H1 (cell line): ENCODE results near the gene ITGA5. TPM values are rescaled to one million over a fixed set of nuclear protein-coding genes. Genes with fewer than 3 reads are reported as not detected.

Experiments
- CTCF ChIA-PET: fragments of 300-600 bp; sonication (Branson Sonifier 250); formaldehyde crosslinking; loops from one replicate; lab custom pipeline; 2021; ENCODE audit not compliant: partially characterized antibody; lab: Charles Lee
- POLR2A ChIA-PET: fragments of 300-600 bp; sonication (Branson Sonifier 250); formaldehyde crosslinking; loops from one replicate; lab custom pipeline; 2021; ENCODE audit warnings: inconsistent platforms; ENCODE audit not compliant: partially characterized antibody; lab: Charles Lee
- DNase-seq, 2 experiments: peaks; one replicate each; pipeline versions ENCODE4 v3.0.0 to v3.0.0-alpha.2; 2010 to 2022; ENCODE audit warnings: low spot score in 2 of 2, low read depth in 1 of 2, mixed read lengths in 1 of 2
- FAIRE-seq: peaks from 2 replicates; lab custom pipeline; 2011; peaks lifted over from hg19 to GRCh38; lab: Jason Lieb, UNC
- H2AFZ ChIP-seq: 2 replicates; pipeline ENCODE4 v1.8.1; 2012; ENCODE audit warnings: low read length, inconsistent platforms
- H2AK5ac ChIP-seq: 2 replicates; pipeline ENCODE4 v1.6.1; 2013; ENCODE audit warnings: low read depth, low read length
- H2BK120ac ChIP-seq: replicated peaks from 2 replicates; pipeline ENCODE3; 2013; ENCODE audit warnings: low read depth, low read length, inconsistent platforms
- H2BK12ac ChIP-seq: 2 replicates; pipeline ENCODE4 v1.6.1; 2013; ENCODE audit warnings: low read depth, low read length
- H2BK15ac ChIP-seq: 2 replicates; pipeline ENCODE4 v1.6.1; 2013; ENCODE audit warnings: low read length
- H2BK20ac ChIP-seq: 2 replicates; pipeline ENCODE4 v1.6.1; 2013; ENCODE audit warnings: low read length
- H2BK5ac ChIP-seq: 2 replicates; pipeline ENCODE4 v1.6.1; 2013; ENCODE audit warnings: low read depth, low read length
- H3K14ac ChIP-seq: 2 replicates; pipeline ENCODE4 v1.6.1; 2013; ENCODE audit warnings: inconsistent platforms; ENCODE audit not compliant: insufficient read length
- H3K18ac ChIP-seq: 2 replicates; pipeline ENCODE4 v1.6.1; 2013; ENCODE audit warnings: low read length; ENCODE audit errors: extremely low read depth
- H3K23ac ChIP-seq: 2 replicates; pipeline ENCODE4 v1.6.1; 2013; ENCODE audit warnings: inconsistent platforms; ENCODE audit not compliant: insufficient read length
- H3K23me2 ChIP-seq: 2 replicates; pipeline ENCODE4 v1.6.1; 2013; ENCODE audit warnings: low read depth, low read length
- H3K27ac ChIP-seq: 2 replicates; pipeline ENCODE4 v1.6.1; 2011; ENCODE audit warnings: low read depth, low read length, inconsistent platforms
- H3K27me3 ChIP-seq, 4 experiments: replicated peaks in 1 of 4; 1 replicate in 1 of 4; 2 replicates in 3 of 4; pipeline versions ENCODE4 v1.6.1 to v1.8.1; 2011 to 2013; ENCODE audit warnings: low read length in 3 of 4, mild to moderate bottlenecking in 3 of 4, inconsistent platforms in 2 of 4, mixed read lengths in 2 of 4, moderate library complexity in 1 of 4; ENCODE audit not compliant: control insufficient read depth in 3 of 4, insufficient read depth in 3 of 4; ENCODE audit errors: extremely low read depth in 1 of 4
- H3K36me3 ChIP-seq, 4 experiments: 2 replicates each; pipeline versions ENCODE4 v1.6.1 to v1.8.1; 2011 to 2013; ENCODE audit warnings: mild to moderate bottlenecking in 4 of 4, low read length in 3 of 4, moderate library complexity in 2 of 4, control low read depth in 1 of 4, inconsistent platforms in 1 of 4; ENCODE audit not compliant: insufficient read depth in 4 of 4, control insufficient read depth in 2 of 4
- H3K4ac ChIP-seq: replicated peaks from 2 replicates; pipeline ENCODE3; 2013; ENCODE audit warnings: low read length, low read depth, mixed read lengths, inconsistent platforms; ENCODE audit not compliant: insufficient read length
- H3K4me1 ChIP-seq, 4 experiments: replicated peaks in 1 of 4; 1 replicate in 1 of 4; 2 replicates in 3 of 4; pipeline versions ENCODE4 v1.6.1 to v1.8.1; 2011 to 2013; ENCODE audit warnings: low read length in 3 of 4, inconsistent platforms in 2 of 4, mixed read lengths in 1 of 4; ENCODE audit not compliant: insufficient read depth in 4 of 4, control insufficient read depth in 3 of 4
- H3K4me2 ChIP-seq, 2 experiments: 2 replicates each; pipeline versions ENCODE4 v1.6.1 to v1.8.1; 2011 to 2013; ENCODE audit warnings: low read depth in 2 of 2, low read length in 2 of 2, control low read depth in 1 of 2, inconsistent platforms in 1 of 2, mild to moderate bottlenecking in 1 of 2; ENCODE audit not compliant: insufficient read depth in 1 of 2
- H3K4me3 ChIP-seq, 4 experiments: fragments of 200-600, 300-600 bp in 1 of 4; sonication (generic), shearing (Covaris generic), sonication (Bioruptor Twin) in 1 of 4; 2 replicates each; pipeline versions ENCODE4 v1.5.1 to v1.8.1; 2011 to 2016; ENCODE audit warnings: low read length in 4 of 4, low read depth in 3 of 4, control low read depth in 2 of 4, inconsistent platforms in 2 of 4, mild to moderate bottlenecking in 2 of 4, mixed read lengths in 1 of 4, moderate library complexity in 1 of 4; ENCODE audit not compliant: insufficient read depth in 2 of 4; ENCODE audit errors: extremely low read depth in 1 of 4
- H3K56ac ChIP-seq: replicated peaks from 2 replicates; pipeline ENCODE3; 2013; ENCODE audit warnings: low read depth, mild to moderate bottlenecking, mixed read lengths, low read length, inconsistent platforms; ENCODE audit not compliant: insufficient read length
- H3K79me1 ChIP-seq: 2 replicates; pipeline ENCODE4 v1.6.1; 2013; ENCODE audit warnings: low read depth, low read length, control low read depth
- H3K79me2 ChIP-seq, 2 experiments: 2 replicates each; pipeline versions ENCODE4 v1.6.1 to v1.8.1; 2012 to 2013; ENCODE audit warnings: low read length in 2 of 2, mild to moderate bottlenecking in 2 of 2, inconsistent platforms in 1 of 2; ENCODE audit not compliant: insufficient read depth in 2 of 2, control insufficient read depth in 1 of 2
- H3K9ac ChIP-seq, 4 experiments: replicated peaks in 1 of 4; 1 replicate in 1 of 4; 2 replicates in 3 of 4; pipeline versions ENCODE4 v1.6.1 to v1.8.1; 2011 to 2013; ENCODE audit warnings: low read depth in 3 of 4, low read length in 3 of 4, control low read depth in 2 of 4, mild to moderate bottlenecking in 2 of 4, moderate library complexity in 2 of 4, inconsistent platforms in 1 of 4; ENCODE audit errors: extremely low read depth in 1 of 4
- H3K9me3 ChIP-seq, 2 experiments: 2 replicates each; pipeline versions ENCODE4 v1.6.1 to v1.8.1; 2012 to 2013; ENCODE audit warnings: mild to moderate bottlenecking in 2 of 2, moderate library complexity in 2 of 2, control low read depth in 1 of 2, inconsistent platforms in 1 of 2, low read depth in 1 of 2, low read length in 1 of 2, mixed read lengths in 1 of 2; ENCODE audit not compliant: insufficient read depth in 2 of 2
- H4K20me1 ChIP-seq, 2 experiments: replicated peaks in 1 of 2; 2 replicates each; pipeline versions ENCODE3 to v1.8.1; 2011 to 2013; ENCODE audit warnings: inconsistent platforms in 2 of 2, low read length in 2 of 2, mild to moderate bottlenecking in 1 of 2; ENCODE audit not compliant: insufficient read depth in 2 of 2, control insufficient read depth in 1 of 2
- H4K5ac ChIP-seq: 2 replicates; pipeline ENCODE4 v1.6.1; 2013; ENCODE audit warnings: low read length, low read depth, mixed read lengths, inconsistent platforms; ENCODE audit not compliant: insufficient read length
- H4K8ac ChIP-seq: 2 replicates; pipeline ENCODE4 v1.8.0; 2013; ENCODE audit warnings: mild to moderate bottlenecking, moderate library complexity, low read length, inconsistent platforms; ENCODE audit not compliant: insufficient read depth; ENCODE audit errors: extremely low read depth
- H4K91ac ChIP-seq: replicated peaks from 2 replicates; pipeline ENCODE3; 2013; ENCODE audit warnings: low read length, mixed read lengths, inconsistent platforms; ENCODE audit not compliant: insufficient read length
- EZH2 ChIP-seq: fragments of 200-600 bp; sonication (generic); IDR thresholded peaks from 2 replicates; pipeline ENCODE4 v1.7.1; 2012; ENCODE audit warnings: low read depth, mild to moderate bottlenecking, moderate library complexity, low read length, inconsistent platforms; ENCODE audit not compliant: severe bottlenecking
- PHF8 ChIP-seq: fragments of 200-600 bp; sonication (generic); conservative IDR thresholded peaks from 2 replicates; pipeline ENCODE4 v1.7.1; 2012; ENCODE audit warnings: low read depth, mild to moderate bottlenecking, inconsistent platforms, low read length, moderate library complexity
- TAF7 ChIP-seq: optimal IDR thresholded peaks from 2 replicates; pipeline ENCODE3; 2011; ENCODE audit warnings: low read depth, mild to moderate bottlenecking, inconsistent platforms, low read length, moderate library complexity, borderline replicate concordance
- WGBS, 2 experiments: shearing (Covaris generic) in 1 of 2; methylation state at CpG; one replicate each; pipeline versions ENCODE4 v1.1.6 to v1.1.7; 2013 to 2015; ENCODE audit warnings: low lambda C conversion rate in 2 of 2, mixed read lengths in 2 of 2, inconsistent platforms in 1 of 2, low coverage in 1 of 2, missing lambda C conversion rate in 1 of 2; ENCODE audit not compliant: insufficient replicate concordance in 2 of 2, insufficient coverage in 1 of 2, insufficient read length in 1 of 2; ENCODE audit errors: extremely low coverage in 1 of 2, missing lambda C conversion rate in 1 of 2; 5-methylcytosine and 5-hydroxymethylcytosine counted together
- polyA plus RNA-seq, 7 experiments: library from polyadenylated mRNA; depleted of rRNA in 3 of 7; stranded (reverse) in 5 of 7; unstranded in 2 of 7; fragments of >200 nt in 5 of 7; fragments of 200-250 nt in 2 of 7; gene quantifications; 1 replicate in 5 of 7; 2 replicates in 1 of 7; 4 replicates in 1 of 7; pipeline versions ENCODE4 v1.2.1 to v1.2.3, GENCODE V29; 2011 to 2013; ENCODE audit warnings: missing spikeins in 2 of 7, mixed read lengths in 2 of 7
- total RNA-seq: library from RNA; stranded (reverse); fragmentation: NEBNext Ultra II Directional; extraction: Animal tissue kit (Norgen Biotek cat#: 25700); gene quantifications from 2 replicates; pipeline ENCODE4 v1.2.1, GENCODE V29; 2021
- TF ChIP-seq, protein P1 (sequence below): IDR thresholded peaks from 2 replicates; pipeline ENCODE4 v1.6.1; 2012; ENCODE audit warnings: inconsistent platforms

Gene ITGA5
- total and polyA plus RNA-seq, 2 of the 8 experiments (the other 6 are each of a cell fraction or from before 2014, with no cell fraction given) = 11.6 to 19.4 TPM

DNA sequence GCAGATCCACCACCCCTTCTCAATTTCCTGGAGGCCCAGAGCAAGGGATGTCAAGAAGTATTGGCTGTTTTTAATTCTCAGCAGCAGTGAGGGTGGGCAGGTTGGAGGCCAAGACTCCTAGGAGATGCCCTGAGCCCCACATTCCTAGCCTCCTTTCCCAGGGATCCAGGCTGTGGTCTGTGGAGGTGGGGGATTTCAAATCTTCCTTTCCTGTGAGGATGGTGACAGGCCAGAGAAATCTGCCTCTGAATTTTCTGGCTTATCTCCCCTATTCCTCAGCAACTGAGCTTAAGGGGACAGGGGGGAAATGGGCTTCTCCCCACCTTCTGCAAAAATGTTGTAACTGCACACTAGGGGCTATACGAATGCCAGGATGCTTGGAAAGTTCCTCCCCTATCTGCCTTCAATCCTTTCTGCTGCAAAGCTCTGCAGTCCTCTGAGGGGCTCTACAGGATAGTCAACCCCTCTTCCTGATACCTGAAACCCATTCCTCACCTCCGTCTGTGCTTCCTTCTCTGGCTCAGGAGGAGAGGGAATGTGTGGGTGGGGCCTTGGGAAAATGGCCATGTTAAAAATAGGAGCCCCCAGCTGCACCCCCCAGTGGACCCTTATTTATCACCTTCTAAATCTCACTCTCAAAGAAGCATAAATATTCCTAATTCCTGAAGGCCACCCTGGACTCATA, 61.4 kb downstream of the ITGA5 start:
- ChIA-PET CTCF (interaction anchor here (1.2 to 9.2 kb wide), 15 partner anchors 10 to 142 kb away, joined by 3 to 348 read pairs (median 9); partner anchors contain the start of genes COPZ1, NFE2 and ZNF385A), POLR2A (interaction anchor here (0.6 to 9.2 kb wide), 21 partner anchors 9 to 141 kb away, joined by 3 to 133 read pairs (median 6); partner anchors contain the start of genes CBX5, COPZ1, HNRNPA1 and NFE2)
- Histone ChIP-seq H2BK120ac (peak overlapping the region; percentile 14), H3K23ac (no peak overlapping the region), H3K27ac (no peak overlapping the region), H4K20me1 (no peaks in the 10 kb centered on the region), H3K79me1 (no peaks in the 10 kb centered on the region), H3K56ac (no peak overlapping the region), H4K5ac (peak overlapping the region; percentile 14), H2BK5ac (0 out of 2 replicates have a peak overlapping the region, but pooled peaks have one; percentile 75), H3K4me1 (peaks cover 23 to 54% (median 30%) of the 10 kb centered on the region in 4 experiments), H3K14ac (no peak overlapping the region), H2BK12ac (peak overlapping the region; percentile 98; the same call in 1 of the 2 replicates), H2AK5ac (peak overlapping the region; percentile 32; the same call in 1 of the 2 replicates), H3K36me3 (no peaks in the 10 kb centered on the region), H3K9ac (no peak overlapping the region; a peak in 1 of 7 replicates), H4K8ac (no peak overlapping the region), H3K18ac (peak overlapping the region; percentile 25), H3K4ac (peak overlapping the region; percentile 8), H2BK15ac (peak overlapping the region; percentile 63; the same call in 1 of the 2 replicates), H2BK20ac (peak overlapping the region; percentile 8; the same call in 1 of the 2 replicates), H3K23me2 (peaks cover 13% of the 10 kb centered on the region), H3K9me3 (no peaks in the 10 kb centered on the region), H2AFZ (no peak overlapping the region), H3K4me2 (peak overlapping the region; percentile 88 to 92), H3K4me3 (peak overlapping the region in 3 of 4 experiments; percentile 68 to 78 (median 74); a peak in 6 of 8 replicates)
- DNase-seq = no peak
- no peak for FAIRE-seq
- no peak for TF ChIP-seq TAF7
- no peak for TF ChIP-seq EZH2
- TF ChIP-seq PHF8 = 0 out of 2 replicates have a peak, but pooled peaks have one; percentile 6
- TF ChIP-seq, protein P1, sequence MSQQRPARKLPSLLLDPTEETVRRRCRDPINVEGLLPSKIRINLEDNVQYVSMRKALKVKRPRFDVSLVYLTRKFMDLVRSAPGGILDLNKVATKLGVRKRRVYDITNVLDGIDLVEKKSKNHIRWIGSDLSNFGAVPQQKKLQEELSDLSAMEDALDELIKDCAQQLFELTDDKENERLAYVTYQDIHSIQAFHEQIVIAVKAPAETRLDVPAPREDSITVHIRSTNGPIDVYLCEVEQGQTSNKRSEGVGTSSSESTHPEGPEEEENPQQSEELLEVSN = no peak
- TF ChIP-seq, all 59 proteins: peak for 1
- WGBS, 2 experiments = 25% methylated on average over 2 of the region's 2 CpGs; no CpG with 5 or more reads in 1 of the 2 experiments
- Histone ChIP-seq H4K91ac (peak overlapping the region; percentile 38), H3K27me3 (no peaks in the 10 kb centered on the region; a peak in 1 of 7 replicates), H3K79me2 (no peaks in the 10 kb centered on the region)
